ENCODE data around the gene DOCK9. TPM values are rescaled to one million over a fixed set of nuclear protein-coding genes. Genes with fewer than 3 reads are reported as not detected.

Gene DOCK9
- total and polyA plus RNA-seq, 7 donors = 13.8 to 39.5 (median 19.9) TPM

- Histone ChIP-seq H3K9me3 (no peaks in the 10 kb centered on the region), H3K27ac (no peak overlapping the region), H3K4me1 (no peaks in the 10 kb centered on the region), H3K36me3 (ENCODE audit: insufficient read depth in 1 of 2, low read depth in 1 of 2) (peaks cover 4 to 75% of the 10 kb centered on the region in 2 donors), H3K27me3 (ENCODE audit: insufficient read depth in 3 of 3, low read length in 2 of 3) (no peaks in the 10 kb centered on the region), H3K4me3 (no peak overlapping the region)
- intact Hi-C loops (cut with DNase I) = no loop called here
- no peak for TF ChIP-seq CTCF (IDR thresholded peaks at IDR 0.05)
- WGBS, 3 donors = 54 to 65% (median 56%) methylated on average over 10 of the region's 10 CpGs
- no peak for DNase-seq
- ATAC-seq = no peak
Observed at GRCh38 chr13:98801626-98802418, 176.0 kb downstream of the DOCK9 start.

GRCh38 chr13:98800078-98800477, 177.8 kb downstream of the DOCK9 start:
- 88 to 93% (median 91%) methylated on average over 14 of the region's 14 CpGs for WGBS, 3 donors
- Histone ChIP-seq H3K4me3 (no peak overlapping the region), H3K9me3 (no peaks in the 10 kb centered on the region), H3K27me3 (ENCODE audit: insufficient read depth in 3 of 3, low read length in 2 of 3) (no peaks in the 10 kb centered on the region), H3K27ac (no peak overlapping the region), H3K4me1 (no peaks in the 10 kb centered on the region), H3K36me3 (ENCODE audit: insufficient read depth in 1 of 2, low read depth in 1 of 2) (peaks cover 4 to 74% of the 10 kb centered on the region in 2 donors)
- DNase-seq (no peak), ATAC-seq (no peak)
- TF ChIP-seq CTCF (IDR thresholded peaks at IDR 0.05) = no peak
- intact Hi-C loops (cut with DNase I) = no loop called here

GRCh38 chr13:98798849-98799645, 178.8 kb downstream of the DOCK9 start:
- Histone ChIP-seq H3K9me3 (no peaks in the 10 kb centered on the region), H3K36me3 (ENCODE audit: insufficient read depth in 1 of 2, low read depth in 1 of 2) (peaks cover 0 to 75% of the 10 kb centered on the region in 2 donors), H3K4me3 (no peak overlapping the region), H3K4me1 (no peaks in the 10 kb centered on the region), H3K27me3 (ENCODE audit: insufficient read depth in 3 of 3, low read length in 2 of 3) (no peaks in the 10 kb centered on the region), H3K27ac (no peak overlapping the region)
- TF ChIP-seq CTCF (IDR thresholded peaks at IDR 0.05) = no peak
- intact Hi-C loops (cut with DNase I) = no loop called here
- ATAC-seq (no peak), DNase-seq (no peak)
- 76 to 86% (median 82%) methylated on average over 5 of the region's 5 CpGs for WGBS, 3 donors

- H3K4me1 ChIP-seq = no peaks in the 10 kb centered on the region
- peaks cover 0 to 71% of the 10 kb centered on the region in 2 donors for H3K36me3 ChIP-seq (ENCODE audit: insufficient read depth in 1 of 2, low read depth in 1 of 2)
- H3K27ac ChIP-seq = no peak overlapping the region
- intact Hi-C loops (cut with DNase I) = no loop called here
- no peak for TF ChIP-seq CTCF (IDR thresholded peaks at IDR 0.05)
- DNase-seq (no peak), ATAC-seq (no peak)
- no peak overlapping the region for H3K4me3 ChIP-seq
- no peaks in the 10 kb centered on the region for H3K27me3 ChIP-seq (ENCODE audit: insufficient read depth in 3 of 3, low read length in 2 of 3)
- H3K9me3 ChIP-seq = no peaks in the 10 kb centered on the region
- WGBS, 3 donors = 68 to 70% (median 69%) methylated on average over 6 of the region's 6 CpGs
Observed at GRCh38 chr13:98797456-98797855, 180.4 kb downstream of the DOCK9 start.
